ENCODE data around the gene TSGA10.

TSGA10 gene

GRCh38 chr2:99111236-99111635, 43.5 kb downstream of the TSGA10 start:
- no peaks in the 10 kb centered on the region for H3K4me1 ChIP-seq (ENCODE audit: control insufficient read depth, insufficient read depth, low read length)
- no CpG with 5 or more reads among the region's 2 CpGs for WGBS (ENCODE audit: insufficient coverage, insufficient read length)
- no peaks in the 10 kb centered on the region for H3K9me3 ChIP-seq (ENCODE audit: control insufficient read depth, insufficient read depth, low read length)
- no peaks in the 10 kb centered on the region for H3K36me3 ChIP-seq (ENCODE audit: control insufficient read depth, insufficient read depth, low read length)
- no peak overlapping the region for H3K4me3 ChIP-seq (ENCODE audit: low read length)
- DNase-seq (ENCODE audit: low read depth, low spot score) = no peak
- H3K27me3 ChIP-seq (ENCODE audit: control insufficient read depth, insufficient read depth, low read length) = no peaks in the 10 kb centered on the region
- H3K27ac ChIP-seq (ENCODE audit: low read length) = no peak overlapping the region

GRCh38 chr2:99106913-99107312, 47.8 kb downstream of the TSGA10 start:
- no peaks in the 10 kb centered on the region for H3K27me3 ChIP-seq (ENCODE audit: control insufficient read depth, insufficient read depth, low read length)
- no peak for DNase-seq (ENCODE audit: low read depth, low spot score)
- H3K4me1 ChIP-seq (ENCODE audit: control insufficient read depth, insufficient read depth, low read length) = no peaks in the 10 kb centered on the region
- H3K9me3 ChIP-seq (ENCODE audit: control insufficient read depth, insufficient read depth, low read length) = no peaks in the 10 kb centered on the region
- H3K4me3 ChIP-seq (ENCODE audit: low read length) = no peak overlapping the region
- no CpG with 5 or more reads among the region's 2 CpGs for WGBS (ENCODE audit: insufficient coverage, insufficient read length)
- no peaks in the 10 kb centered on the region for H3K36me3 ChIP-seq (ENCODE audit: control insufficient read depth, insufficient read depth, low read length)
- no peak overlapping the region for H3K27ac ChIP-seq (ENCODE audit: low read length)

DNA sequence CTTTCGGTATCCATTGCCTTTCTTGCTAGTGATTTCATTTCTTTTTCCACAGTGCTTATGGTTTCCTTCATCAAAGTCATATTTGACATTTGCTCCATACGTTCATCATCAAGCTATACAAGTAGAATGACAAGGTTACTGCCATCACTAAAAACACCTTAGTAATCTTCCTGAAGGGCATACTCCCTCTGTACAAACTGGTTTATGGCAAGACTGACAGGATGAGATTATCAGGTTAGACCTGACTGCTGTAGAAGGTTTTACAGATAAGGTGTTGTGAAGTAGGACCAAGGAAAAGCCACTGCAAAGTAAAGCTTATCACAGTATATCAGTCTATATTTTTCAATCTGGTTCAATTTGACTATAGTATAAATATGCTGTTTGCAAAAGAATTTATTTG, 50.7 kb downstream of the TSGA10 start:
- DNase-seq (ENCODE audit: low read depth, low spot score) = no peak
- Histone ChIP-seq H3K4me1 (ENCODE audit: control insufficient read depth, insufficient read depth, low read length) (no peaks in the 10 kb centered on the region), H3K9me3 (ENCODE audit: control insufficient read depth, insufficient read depth, low read length) (no peaks in the 10 kb centered on the region), H3K4me3 (ENCODE audit: low read length) (no peak overlapping the region), H3K27me3 (ENCODE audit: control insufficient read depth, insufficient read depth, low read length) (no peaks in the 10 kb centered on the region), H3K36me3 (ENCODE audit: control insufficient read depth, insufficient read depth, low read length) (no peaks in the 10 kb centered on the region), H3K27ac (ENCODE audit: low read length) (no peak overlapping the region)
- no CpG with 5 or more reads among the region's 2 CpGs for WGBS (ENCODE audit: insufficient coverage, insufficient read length)

DNA sequence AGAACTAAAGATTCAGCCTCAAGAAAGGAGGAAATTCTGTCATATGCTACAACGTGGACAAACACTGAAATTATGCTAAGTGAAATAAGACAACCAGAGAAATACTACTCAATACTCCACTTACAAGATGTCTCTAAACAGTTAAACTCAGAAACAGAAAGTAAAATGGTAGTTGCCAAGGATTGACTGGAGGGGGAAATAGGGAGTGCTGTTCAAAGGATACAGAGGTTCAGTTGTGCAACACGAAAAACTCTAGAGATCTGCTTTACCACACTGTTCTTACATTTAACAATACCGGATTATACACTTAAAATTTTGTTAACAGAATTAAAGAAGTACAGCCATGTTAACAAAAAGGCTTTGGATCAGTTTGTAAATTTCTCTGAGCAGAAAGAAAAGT, 53.0 kb downstream of the TSGA10 start:
- no peaks in the 10 kb centered on the region for H3K36me3 ChIP-seq (ENCODE audit: control insufficient read depth, insufficient read depth, low read length)
- H3K4me3 ChIP-seq (ENCODE audit: low read length) = no peak overlapping the region
- H3K4me1 ChIP-seq (ENCODE audit: control insufficient read depth, insufficient read depth, low read length) = no peaks in the 10 kb centered on the region
- no CpG with 5 or more reads among the region's 3 CpGs for WGBS (ENCODE audit: insufficient coverage, insufficient read length)
- no peak overlapping the region for H3K27ac ChIP-seq (ENCODE audit: low read length)
- no peaks in the 10 kb centered on the region for H3K9me3 ChIP-seq (ENCODE audit: control insufficient read depth, insufficient read depth, low read length)
- DNase-seq (ENCODE audit: low read depth, low spot score) = no peak
- H3K27me3 ChIP-seq (ENCODE audit: control insufficient read depth, insufficient read depth, low read length) = no peaks in the 10 kb centered on the region

GRCh38 chr2:99096728-99097127, 58.0 kb downstream of the TSGA10 start:
- Histone ChIP-seq H3K36me3 (ENCODE audit: control insufficient read depth, insufficient read depth, low read length) (no peaks in the 10 kb centered on the region), H3K27me3 (ENCODE audit: control insufficient read depth, insufficient read depth, low read length) (no peaks in the 10 kb centered on the region), H3K9me3 (ENCODE audit: control insufficient read depth, insufficient read depth, low read length) (no peaks in the 10 kb centered on the region), H3K27ac (ENCODE audit: low read length) (no peak overlapping the region), H3K4me1 (ENCODE audit: control insufficient read depth, insufficient read depth, low read length) (no peaks in the 10 kb centered on the region), H3K4me3 (ENCODE audit: low read length) (no peak overlapping the region)
- no peak for DNase-seq (ENCODE audit: low read depth, low spot score)
- no CpG with 5 or more reads among the region's 1 CpG for WGBS (ENCODE audit: insufficient coverage, insufficient read length)

DNA sequence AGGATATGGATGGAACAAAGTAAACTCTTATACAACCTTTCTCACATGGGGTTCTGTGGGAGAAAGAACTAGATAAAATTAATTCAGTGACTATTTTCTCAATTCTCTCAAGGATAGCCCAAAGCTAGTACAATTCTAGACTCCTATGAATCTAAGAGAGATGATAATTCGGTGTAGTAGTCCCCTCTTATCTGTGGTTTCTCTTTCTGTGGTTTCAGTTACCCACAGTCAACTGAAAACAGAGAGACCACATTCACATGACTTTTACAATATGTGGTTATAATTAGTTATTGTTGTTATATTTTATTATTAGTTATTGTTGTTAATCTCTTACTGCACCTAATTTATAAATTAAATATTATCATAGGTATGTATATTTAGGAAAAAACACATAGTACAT, 66.7 kb downstream of the TSGA10 start:
- Histone ChIP-seq H3K27ac (ENCODE audit: low read length) (no peak overlapping the region), H3K4me1 (ENCODE audit: control insufficient read depth, insufficient read depth, low read length) (no peaks in the 10 kb centered on the region), H3K4me3 (ENCODE audit: low read length) (no peak overlapping the region), H3K27me3 (ENCODE audit: control insufficient read depth, insufficient read depth, low read length) (no peaks in the 10 kb centered on the region), H3K9me3 (ENCODE audit: control insufficient read depth, insufficient read depth, low read length) (no peaks in the 10 kb centered on the region), H3K36me3 (ENCODE audit: control insufficient read depth, insufficient read depth, low read length) (no peaks in the 10 kb centered on the region)
- DNase-seq (ENCODE audit: low read depth, low spot score) = no peak
- WGBS (ENCODE audit: insufficient coverage, insufficient read length) = no CpG with 5 or more reads among the region's 1 CpG

GRCh38 chr2:99086385-99086784, 68.4 kb downstream of the TSGA10 start:
- Histone ChIP-seq H3K4me1 (ENCODE audit: control insufficient read depth, insufficient read depth, low read length) (no peaks in the 10 kb centered on the region), H3K27me3 (ENCODE audit: control insufficient read depth, insufficient read depth, low read length) (no peaks in the 10 kb centered on the region), H3K36me3 (ENCODE audit: control insufficient read depth, insufficient read depth, low read length) (no peaks in the 10 kb centered on the region), H3K9me3 (ENCODE audit: control insufficient read depth, insufficient read depth, low read length) (no peaks in the 10 kb centered on the region), H3K27ac (ENCODE audit: low read length) (no peak overlapping the region), H3K4me3 (ENCODE audit: low read length) (no peak overlapping the region)
- no peak for DNase-seq (ENCODE audit: low read depth, low spot score)
- no CpG with 5 or more reads among the region's 1 CpG for WGBS (ENCODE audit: insufficient coverage, insufficient read length)

DNA sequence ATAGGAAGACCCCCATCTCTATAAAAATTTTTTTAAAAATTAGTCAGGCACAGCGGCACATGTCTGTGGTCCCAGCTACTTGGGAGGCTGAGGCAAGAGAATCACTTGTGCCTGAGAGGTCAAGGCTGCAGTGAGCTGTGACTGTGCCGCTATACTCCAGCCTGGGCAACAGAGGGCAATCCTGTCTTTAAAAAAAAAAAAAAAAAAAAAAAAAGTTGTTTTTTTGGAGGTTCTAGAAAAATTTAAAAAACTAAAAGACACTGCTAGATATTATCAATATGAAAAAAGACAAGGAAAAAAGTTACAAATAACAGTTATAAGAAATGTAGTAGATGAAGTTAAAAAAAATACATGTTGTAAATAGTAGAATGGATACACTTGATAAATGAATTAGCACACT, 69.3 kb downstream of the TSGA10 start:
- Histone ChIP-seq H3K4me3 (ENCODE audit: low read length) (no peak overlapping the region), H3K4me1 (ENCODE audit: control insufficient read depth, insufficient read depth, low read length) (no peaks in the 10 kb centered on the region), H3K27ac (ENCODE audit: low read length) (no peak overlapping the region), H3K27me3 (ENCODE audit: control insufficient read depth, insufficient read depth, low read length) (no peaks in the 10 kb centered on the region), H3K36me3 (ENCODE audit: control insufficient read depth, insufficient read depth, low read length) (no peaks in the 10 kb centered on the region), H3K9me3 (ENCODE audit: control insufficient read depth, insufficient read depth, low read length) (no peaks in the 10 kb centered on the region)
- no CpG with 5 or more reads among the region's 2 CpGs for WGBS (ENCODE audit: insufficient coverage, insufficient read length)
- no peak for DNase-seq (ENCODE audit: low read depth, low spot score)

DNA sequence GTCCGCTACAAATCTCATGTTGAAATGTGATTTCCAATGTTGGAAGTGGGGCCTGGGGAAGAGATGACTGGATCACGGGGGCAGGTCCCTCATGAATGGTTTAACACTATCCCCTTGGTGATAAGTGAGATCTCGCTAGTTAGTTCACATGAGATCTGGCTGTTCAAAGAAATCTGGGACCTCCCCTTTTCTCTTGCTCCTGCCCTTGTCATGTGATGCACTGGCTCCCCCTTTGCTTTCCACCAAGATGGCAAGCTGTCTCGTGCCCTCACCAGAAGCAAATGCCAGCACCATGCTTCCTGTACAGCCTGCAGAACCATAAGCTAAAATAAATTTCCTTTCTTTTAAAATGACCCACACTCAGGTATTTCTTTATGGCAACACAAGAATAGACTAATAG, 70.5 kb downstream of the TSGA10 start:
- Histone ChIP-seq H3K27me3 (ENCODE audit: control insufficient read depth, insufficient read depth, low read length) (no peaks in the 10 kb centered on the region), H3K4me1 (ENCODE audit: control insufficient read depth, insufficient read depth, low read length) (no peaks in the 10 kb centered on the region), H3K4me3 (ENCODE audit: low read length) (no peak overlapping the region), H3K36me3 (ENCODE audit: control insufficient read depth, insufficient read depth, low read length) (no peaks in the 10 kb centered on the region), H3K27ac (ENCODE audit: low read length) (no peak overlapping the region), H3K9me3 (ENCODE audit: control insufficient read depth, insufficient read depth, low read length) (no peaks in the 10 kb centered on the region)
- DNase-seq (ENCODE audit: low read depth, low spot score) = no peak
- WGBS (ENCODE audit: insufficient coverage, insufficient read length) = no CpG with 5 or more reads among the region's 4 CpGs

GRCh38 chr2:99081891-99082290, 72.9 kb downstream of the TSGA10 start:
- no peak for DNase-seq (ENCODE audit: low read depth, low spot score)
- no CpG with 5 or more reads among the region's 4 CpGs for WGBS (ENCODE audit: insufficient coverage, insufficient read length)
- no peaks in the 10 kb centered on the region for H3K36me3 ChIP-seq (ENCODE audit: control insufficient read depth, insufficient read depth, low read length)
- H3K27me3 ChIP-seq (ENCODE audit: control insufficient read depth, insufficient read depth, low read length) = no peaks in the 10 kb centered on the region
- H3K27ac ChIP-seq (ENCODE audit: low read length) = no peak overlapping the region
- no peaks in the 10 kb centered on the region for H3K4me1 ChIP-seq (ENCODE audit: control insufficient read depth, insufficient read depth, low read length)
- no peaks in the 10 kb centered on the region for H3K9me3 ChIP-seq (ENCODE audit: control insufficient read depth, insufficient read depth, low read length)
- H3K4me3 ChIP-seq (ENCODE audit: low read length) = no peak overlapping the region

- no CpG with 5 or more reads among the region's 2 CpGs for WGBS (ENCODE audit: insufficient coverage, insufficient read length)
Observed at GRCh38 chr2:99079226-99079625, 75.5 kb downstream of the TSGA10 start.

More at GRCh38 chr2:99079226-99079625, 75.5 kb downstream of the TSGA10 start:
- H3K9me3 ChIP-seq (ENCODE audit: control insufficient read depth, insufficient read depth, low read length) = no peaks in the 10 kb centered on the region
- H3K27me3 ChIP-seq (ENCODE audit: control insufficient read depth, insufficient read depth, low read length) = no peaks in the 10 kb centered on the region
- no peak for DNase-seq (ENCODE audit: low read depth, low spot score)
- no peak overlapping the region for H3K4me3 ChIP-seq (ENCODE audit: low read length)
- no peaks in the 10 kb centered on the region for H3K4me1 ChIP-seq (ENCODE audit: control insufficient read depth, insufficient read depth, low read length)
- H3K27ac ChIP-seq (ENCODE audit: low read length) = no peak overlapping the region
- H3K36me3 ChIP-seq (ENCODE audit: control insufficient read depth, insufficient read depth, low read length) = no peaks in the 10 kb centered on the region

All from iPS DF 6.9 (cell line).